ENCODE data around the gene BBS2. TPM values are rescaled to one million over a fixed set of nuclear protein-coding genes. Genes with fewer than 3 reads are reported as not detected.

Gene BBS2
- total RNA-seq, 4 donors from 2014 or later, result 44.1 to 209 (median 82.8) TPM

GRCh38 chr16:56549744-56550385, 30.0 kb upstream of the BBS2 start:
- no peak overlapping the region for H3K27ac ChIP-seq
- DNase-seq, result no peak
- no peaks in the 10 kb centered on the region for H3K27me3 ChIP-seq
- TF ChIP-seq POLR2A (IDR thresholded peaks at IDR 0.05) (no peak), CTCF (IDR thresholded peaks at IDR 0.05) (no peak)
- no peak overlapping the region for H3K4me3 ChIP-seq
- no peaks in the 10 kb centered on the region for H3K36me3 ChIP-seq
- intact Hi-C loops (cut with DNase I; ENCODE audit: low total_unique reads), result no loop called here
- no peaks in the 10 kb centered on the region for H3K4me1 ChIP-seq
- H3K9me3 ChIP-seq, result no peaks in the 10 kb centered on the region

- no peaks in the 10 kb centered on the region for H3K36me3 ChIP-seq
- no peaks in the 10 kb centered on the region for H3K9me3 ChIP-seq
- DNase-seq, result no peak
- H3K4me1 ChIP-seq, result no peaks in the 10 kb centered on the region
- H3K4me3 ChIP-seq, result no peak overlapping the region
- H3K27me3 ChIP-seq, result no peaks in the 10 kb centered on the region
- intact Hi-C loops (cut with DNase I; ENCODE audit: low total_unique reads), result no loop called here
- H3K27ac ChIP-seq, result no peak overlapping the region
- TF ChIP-seq POLR2A (IDR thresholded peaks at IDR 0.05) (no peak), CTCF (IDR thresholded peaks at IDR 0.05) (no peak)
These were observed 29.3 kb upstream of the BBS2 start for GRCh38 chr16:56549161-56549560.

GRCh38 chr16:56547949-56548567, 28.2 kb upstream of the BBS2 start:
- Histone ChIP-seq H3K4me3 (no peak overlapping the region), H3K27ac (no peak overlapping the region), H3K27me3 (no peaks in the 10 kb centered on the region), H3K36me3 (no peaks in the 10 kb centered on the region), H3K9me3 (no peaks in the 10 kb centered on the region), H3K4me1 (no peaks in the 10 kb centered on the region)
- TF ChIP-seq CTCF (IDR thresholded peaks at IDR 0.05) (no peak), POLR2A (IDR thresholded peaks at IDR 0.05) (no peak)
- DNase-seq, result no peak
- intact Hi-C loops (cut with DNase I; ENCODE audit: low total_unique reads), result no loop called here

GRCh38 chr16:56547120-56547948, 27.5 kb upstream of the BBS2 start:
- Histone ChIP-seq H3K4me1 (no peaks in the 10 kb centered on the region), H3K27ac (no peak overlapping the region), H3K9me3 (no peaks in the 10 kb centered on the region), H3K36me3 (no peaks in the 10 kb centered on the region), H3K27me3 (no peaks in the 10 kb centered on the region), H3K4me3 (no peak overlapping the region)
- no peak for DNase-seq
- TF ChIP-seq POLR2A (IDR thresholded peaks at IDR 0.05) (no peak), CTCF (IDR thresholded peaks at IDR 0.05) (no peak)
- intact Hi-C loops (cut with DNase I; ENCODE audit: low total_unique reads), result no loop called here

- Histone ChIP-seq H3K36me3 (no peaks in the 10 kb centered on the region), H3K9me3 (no peaks in the 10 kb centered on the region), H3K4me3 (no peak overlapping the region), H3K27me3 (no peaks in the 10 kb centered on the region), H3K4me1 (no peaks in the 10 kb centered on the region), H3K27ac (no peak overlapping the region)
- DNase-seq, result no peak
- intact Hi-C loops (cut with DNase I; ENCODE audit: low total_unique reads), result no loop called here
- TF ChIP-seq POLR2A (IDR thresholded peaks at IDR 0.05) (no peak), CTCF (IDR thresholded peaks at IDR 0.05) (no peak)
These were observed 22.2 kb upstream of the BBS2 start for GRCh38 chr16:56542039-56542438.

Measured in uterus (tissue), 4 donors.